ENCODE measurements around the gene ZNF888. TPM values are rescaled to one million over a fixed set of nuclear protein-coding genes. Genes with fewer than 3 reads are reported as not detected.

Gene ZNF888
- total and polyA plus RNA-seq, 2 experiments from 2014 or later: 2.3 to 8.3 TPM

GRCh38 chr19:52943884-52944643 is 20.8 kb upstream of the ZNF888 start:
- H3K27me3 ChIP-seq (ENCODE audit: insufficient read depth): no peaks in the 10 kb centered on the region
- H3K4me2 ChIP-seq: peak overlapping the region; percentile 96
- TF ChIP-seq JUNB (IDR thresholded peaks at IDR 0.05; ENCODE audit: unreplicated experiment): no peak
- TF ChIP-seq EZH2 (IDR thresholded peaks at IDR 0.05; ENCODE audit: low read depth, unreplicated experiment): no peak
- TF ChIP-seq CTCF (conservative IDR thresholded peaks at IDR 0.05; ENCODE audit: low read depth in 2 of 2): no peak
- TF ChIP-seq NANOG (IDR thresholded peaks at IDR 0.05; ENCODE audit: borderline replicate concordance): no peak
- TF ChIP-seq CREB1 (CRISPR knock-in tag; IDR thresholded peaks at IDR 0.05; ENCODE audit: low read depth): no peak
- TF ChIP-seq STAT1 (IDR thresholded peaks at IDR 0.05; ENCODE audit: unreplicated experiment): no peak
- no peak for TF ChIP-seq ETS1 (IDR thresholded peaks at IDR 0.05)
- TF ChIP-seq POLR2AphosphoS5 (IDR thresholded peaks at IDR 0.05; ENCODE audit: low read depth): no peak
- TF ChIP-seq REST (IDR thresholded peaks at IDR 0.05; ENCODE audit: unreplicated experiment): no peak
- TF ChIP-seq ZNF462 (CRISPR knock-in tag; IDR thresholded peaks at IDR 0.05): no peak
- TF ChIP-seq ZNF331 (CRISPR knock-in tag; IDR thresholded peaks at IDR 0.05; ENCODE audit: low read depth): no peak
- TF ChIP-seq ZNF114 (CRISPR knock-in tag; IDR thresholded peaks at IDR 0.05): no peak
- Mint-ChIP-seq H3K4me1 (peaks cover 34% of the 10 kb centered on the region), H3K27me3 (ENCODE audit: insufficient read depth, low read depth, poor library complexity) (peaks cover 11% of the 10 kb centered on the region), H3K36me3 (ENCODE audit: low read depth) (peaks cover 28% of the 10 kb centered on the region), H3K27ac (peak overlapping the region; percentile 42), H3K9me3 (peaks cover 25% of the 10 kb centered on the region), H3K4me3 (peak overlapping the region; percentile 14; the same call in 1 of the 3 replicates)
- peak overlapping the region; percentile 99 for H3K27ac ChIP-seq (ENCODE audit: low read depth)
- DNase-seq (ENCODE audit: low spot score): peak; percentile 71
- peaks cover 8% of the 10 kb centered on the region for H4K20me1 ChIP-seq (replicated peaks; ENCODE audit: insufficient read depth)
- H3K36me3 ChIP-seq (ENCODE audit: insufficient read depth): 0 out of 2 replicates have a peak, but pooled peaks cover 10% of the 10 kb centered on the region
- no peaks in the 10 kb centered on the region for H3K9me2 ChIP-seq (ENCODE audit: insufficient read depth)
- ATAC-seq: no peak
- peaks cover 13% of the 10 kb centered on the region for H3F3A ChIP-seq (replicated peaks; ENCODE audit: low read depth)
- H3K4me3 ChIP-seq: peak overlapping the region; percentile 97; the same call in 1 of the 2 replicates
- H2AFZ ChIP-seq: no peak overlapping the region
- H3K79me2 ChIP-seq (replicated peaks; ENCODE audit: insufficient read depth): peaks cover 23% of the 10 kb centered on the region
- peaks cover 33% of the 10 kb centered on the region for H3K4me1 ChIP-seq (ENCODE audit: insufficient read depth)

All from GM23338 (cell line).